ENCODE measurements around the gene R3HDML.
"Not testable (repeated sequence)": the region's sequence is repeated elsewhere in the genome, so short reads cannot be mapped to it uniquely, and the experiment has no call there.

The R3HDML gene

DNA sequence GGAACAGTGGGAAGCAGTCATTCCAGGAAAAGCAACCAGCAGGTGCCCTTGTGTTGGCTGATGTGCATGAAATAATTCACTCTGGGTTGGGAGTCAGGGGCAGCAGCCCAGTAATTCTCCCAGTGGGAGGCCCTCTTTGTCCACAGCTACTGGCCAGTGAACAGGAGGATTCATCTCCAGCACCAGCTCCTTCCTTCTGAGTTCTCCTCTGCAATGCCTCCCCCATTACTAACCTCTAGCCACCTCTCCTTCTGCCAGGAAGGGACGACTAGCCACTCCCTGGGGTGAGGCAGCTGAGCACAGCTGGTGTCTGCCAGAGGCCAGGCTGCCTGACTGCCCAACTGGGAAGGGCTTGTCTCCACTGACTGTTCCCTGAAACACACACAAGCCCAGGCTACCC is 12.5 kb upstream of the R3HDML start:
- no peak for DNase-seq (ENCODE audit: low read depth)
- TF ChIP-seq CTCF (IDR thresholded peaks at IDR 0.05; ENCODE audit: low read depth, low read length), result no peak
- TF ChIP-seq MYC (IDR thresholded peaks at IDR 0.05; ENCODE audit: low read depth, low read length), result no peak
- no peak for TF ChIP-seq POLR2A (IDR thresholded peaks at IDR 0.05; ENCODE audit: extremely low read depth, insufficient read length)
- TF ChIP-seq, protein P1, sequence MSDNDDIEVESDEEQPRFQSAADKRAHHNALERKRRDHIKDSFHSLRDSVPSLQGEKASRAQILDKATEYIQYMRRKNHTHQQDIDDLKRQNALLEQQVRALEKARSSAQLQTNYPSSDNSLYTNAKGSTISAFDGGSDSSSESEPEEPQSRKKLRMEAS (IDR thresholded peaks at IDR 0.05; ENCODE audit: low read depth, low read length), result no peak
- no peak overlapping the region for H3K4me3 ChIP-seq (ENCODE audit: low read depth, low read length)

DNA sequence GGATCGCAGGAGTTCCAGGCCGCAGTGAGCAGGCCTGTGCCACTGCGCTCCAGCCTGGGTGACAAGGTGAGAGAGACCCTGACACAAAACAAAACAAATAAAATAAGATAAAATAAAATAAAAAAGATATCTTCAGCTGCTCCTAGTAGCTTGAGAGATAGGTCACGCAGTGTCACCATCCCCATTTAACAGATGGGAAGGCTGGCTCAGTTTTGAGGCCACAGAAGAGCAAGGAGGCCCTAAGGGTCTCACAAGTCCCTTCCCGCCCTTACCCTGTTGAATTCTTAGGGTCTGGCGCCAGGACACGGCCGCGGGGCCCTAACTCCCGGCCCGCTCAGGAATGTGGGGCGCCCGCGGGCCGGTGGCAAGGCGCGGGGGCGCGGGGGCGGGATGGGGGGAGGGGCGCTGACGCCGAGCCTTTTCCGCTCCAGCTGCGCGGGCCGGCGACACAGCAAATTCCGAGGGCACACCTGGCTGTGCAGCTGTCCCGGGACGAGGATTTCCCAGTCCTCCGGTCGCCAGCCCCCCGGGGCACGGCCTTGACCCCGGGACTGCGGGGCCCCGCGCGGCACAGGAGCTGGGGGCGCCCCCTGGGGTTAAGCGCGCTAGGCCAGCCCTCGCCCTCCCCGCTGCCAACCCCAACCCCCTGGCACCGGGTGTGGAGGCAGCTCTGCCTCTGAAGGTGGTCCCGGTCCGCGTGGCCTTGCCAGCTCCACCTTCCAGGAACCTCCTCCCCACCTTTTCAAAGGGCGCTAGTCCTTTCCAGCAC is 10.3 kb upstream of the R3HDML start:
- no peak overlapping the region for H3K4me3 ChIP-seq (ENCODE audit: low read depth, low read length)
- no peak for DNase-seq (ENCODE audit: low read depth)
- TF ChIP-seq MYC (IDR thresholded peaks at IDR 0.05; ENCODE audit: low read depth, low read length) (no peak), CTCF (IDR thresholded peaks at IDR 0.05; ENCODE audit: low read depth, low read length) (no peak), POLR2A (IDR thresholded peaks at IDR 0.05; ENCODE audit: extremely low read depth, insufficient read length) (no peak)
- TF ChIP-seq, protein P1 (IDR thresholded peaks at IDR 0.05; ENCODE audit: low read depth, low read length), result no peak

DNA sequence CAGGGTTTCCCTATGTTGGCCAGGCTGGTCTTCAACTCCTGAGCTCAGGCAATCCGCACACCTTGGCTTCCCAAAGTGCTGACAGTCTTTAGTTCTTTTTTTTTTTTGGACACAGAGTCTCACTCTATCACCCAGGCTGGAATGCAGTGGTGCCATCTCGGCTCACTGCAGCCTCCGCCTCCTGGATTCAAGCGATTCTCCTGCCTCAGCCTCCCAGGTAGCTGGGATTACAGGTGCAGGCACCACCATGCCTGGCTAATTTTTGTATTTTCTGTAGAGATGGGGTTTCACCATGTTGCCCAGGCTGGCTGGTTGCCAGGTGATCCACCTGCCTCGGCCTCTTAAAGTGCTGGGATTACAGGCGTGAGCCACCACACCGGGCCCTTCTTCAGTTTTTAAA is 9.1 kb upstream of the R3HDML start:
- not testable (repeated sequence) for H3K4me3 ChIP-seq (ENCODE audit: low read depth, low read length); DNase-seq (ENCODE audit: low read depth)

DNA sequence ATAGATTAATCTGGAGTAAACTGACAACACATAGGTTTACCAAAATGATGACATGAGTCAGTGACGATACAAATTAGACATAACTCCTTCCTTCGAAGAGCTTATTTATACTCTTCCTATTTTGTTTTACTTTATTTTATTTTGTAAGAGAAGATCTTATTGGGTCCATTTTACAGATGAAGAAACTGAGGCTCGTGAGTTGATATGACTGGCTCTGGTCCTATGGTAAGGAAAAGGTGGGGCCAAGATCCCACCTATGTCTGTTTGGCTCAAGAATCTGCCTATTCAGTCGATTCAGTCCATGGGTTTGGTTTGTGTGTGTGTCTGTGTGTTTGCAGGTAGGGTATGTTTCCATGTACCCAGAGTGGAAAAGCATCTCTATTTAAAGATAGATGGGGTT is 8.4 kb upstream of the R3HDML start:
- H3K4me3 ChIP-seq (ENCODE audit: low read depth, low read length), result no peak overlapping the region
- no peak for DNase-seq (ENCODE audit: low read depth)
- TF ChIP-seq POLR2A (IDR thresholded peaks at IDR 0.05; ENCODE audit: extremely low read depth, insufficient read length), result no peak
- no peak for TF ChIP-seq CTCF (IDR thresholded peaks at IDR 0.05; ENCODE audit: low read depth, low read length)
- TF ChIP-seq, protein P1 (IDR thresholded peaks at IDR 0.05; ENCODE audit: low read depth, low read length), result no peak
- TF ChIP-seq MYC (IDR thresholded peaks at IDR 0.05; ENCODE audit: low read depth, low read length), result no peak

DNA sequence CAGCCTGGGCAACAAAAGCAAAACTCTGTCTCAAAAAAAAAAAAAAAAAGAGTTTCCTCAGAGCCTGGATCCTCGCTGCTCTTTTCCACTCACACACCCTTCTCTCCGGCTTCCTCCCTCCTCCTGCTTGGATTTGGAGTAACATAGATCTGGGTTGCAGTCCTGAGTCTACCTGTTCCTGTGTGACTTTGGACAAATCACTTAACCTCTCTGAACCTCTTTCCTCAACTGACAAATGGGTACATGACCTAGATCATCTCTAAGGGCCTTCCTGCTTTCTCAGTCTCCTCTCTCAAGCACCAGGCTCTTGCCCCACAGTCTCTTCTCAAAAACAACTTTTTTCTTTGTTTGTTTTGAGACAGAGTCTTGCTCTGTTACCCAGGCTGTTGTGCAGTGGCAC is 5.6 kb upstream of the R3HDML start:
- H3K4me3 ChIP-seq (ENCODE audit: low read depth, low read length), result no peak overlapping the region
- no peak for DNase-seq (ENCODE audit: low read depth)
- TF ChIP-seq POLR2A (IDR thresholded peaks at IDR 0.05; ENCODE audit: extremely low read depth, insufficient read length) (no peak), CTCF (IDR thresholded peaks at IDR 0.05; ENCODE audit: low read depth, low read length) (no peak), MYC (IDR thresholded peaks at IDR 0.05; ENCODE audit: low read depth, low read length) (no peak)
- TF ChIP-seq, protein P1 (IDR thresholded peaks at IDR 0.05; ENCODE audit: low read depth, low read length), result no peak

GRCh38 chr20:44334306-44334705 is 2.5 kb upstream of the R3HDML start:
- no peak for DNase-seq (ENCODE audit: low read depth)
- no peak overlapping the region for H3K4me3 ChIP-seq (ENCODE audit: low read depth, low read length)
- TF ChIP-seq CTCF (IDR thresholded peaks at IDR 0.05; ENCODE audit: low read depth, low read length) (no peak), POLR2A (IDR thresholded peaks at IDR 0.05; ENCODE audit: extremely low read depth, insufficient read length) (no peak), MYC (IDR thresholded peaks at IDR 0.05; ENCODE audit: low read depth, low read length) (no peak)
- TF ChIP-seq, protein P1 (IDR thresholded peaks at IDR 0.05; ENCODE audit: low read depth, low read length), result no peak
